ENCODE results near the gene FOXO1.

The FOXO1 gene

DNA sequence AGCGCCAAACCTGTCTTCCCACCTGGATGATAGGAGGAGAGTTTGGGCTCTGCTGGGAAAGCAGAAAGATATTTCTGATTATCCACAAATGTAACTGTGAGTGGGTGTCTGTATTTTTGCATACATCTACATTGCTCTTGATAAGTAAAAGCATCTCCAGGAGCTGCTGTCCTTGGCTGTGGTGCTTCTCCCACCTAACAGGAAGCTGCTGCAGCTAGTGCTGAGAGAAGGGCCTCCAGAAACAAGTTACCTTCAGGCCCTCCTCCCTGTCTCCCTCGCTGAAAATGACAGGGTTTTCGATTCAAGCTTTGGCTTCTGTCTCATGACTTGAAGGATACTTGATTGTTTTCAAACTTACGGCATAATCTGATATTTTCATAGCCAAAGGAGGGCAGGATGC lies 90.1 kb downstream of the FOXO1 start:
- no peak for DNase-seq (ENCODE audit: low read depth)

DNA sequence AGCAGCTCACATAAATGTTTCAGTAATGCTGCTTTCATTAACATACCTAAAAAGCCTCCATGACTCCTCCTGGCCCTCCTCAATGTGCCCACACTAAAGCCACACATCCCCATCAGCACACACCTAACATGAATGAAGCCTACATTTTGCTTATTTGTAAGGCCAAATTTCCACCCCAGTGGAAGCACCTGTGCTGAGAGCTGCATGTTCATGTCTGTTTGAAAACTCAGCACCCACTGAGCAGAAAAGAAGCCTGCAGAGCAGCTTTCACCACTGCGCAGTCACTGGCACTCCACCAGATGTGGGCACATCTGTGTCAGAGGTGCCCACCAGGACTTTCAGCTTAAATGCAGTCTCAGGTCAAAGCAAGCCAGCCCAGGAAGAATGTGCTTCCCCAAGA lies 93.5 kb downstream of the FOXO1 start:
- DNase-seq (ENCODE audit: low read depth), result no peak

GRCh38 chr13:40571338-40571963 lies 95.0 kb downstream of the FOXO1 start:
- DNase-seq (ENCODE audit: low read depth), result no peak

GRCh38 chr13:40570930-40571329 lies 95.5 kb downstream of the FOXO1 start:
- DNase-seq (ENCODE audit: low read depth), result no peak

- no peak for DNase-seq (ENCODE audit: low read depth)
Observed at GRCh38 chr13:40569024-40569350, 97.5 kb downstream of the FOXO1 start.

DNA sequence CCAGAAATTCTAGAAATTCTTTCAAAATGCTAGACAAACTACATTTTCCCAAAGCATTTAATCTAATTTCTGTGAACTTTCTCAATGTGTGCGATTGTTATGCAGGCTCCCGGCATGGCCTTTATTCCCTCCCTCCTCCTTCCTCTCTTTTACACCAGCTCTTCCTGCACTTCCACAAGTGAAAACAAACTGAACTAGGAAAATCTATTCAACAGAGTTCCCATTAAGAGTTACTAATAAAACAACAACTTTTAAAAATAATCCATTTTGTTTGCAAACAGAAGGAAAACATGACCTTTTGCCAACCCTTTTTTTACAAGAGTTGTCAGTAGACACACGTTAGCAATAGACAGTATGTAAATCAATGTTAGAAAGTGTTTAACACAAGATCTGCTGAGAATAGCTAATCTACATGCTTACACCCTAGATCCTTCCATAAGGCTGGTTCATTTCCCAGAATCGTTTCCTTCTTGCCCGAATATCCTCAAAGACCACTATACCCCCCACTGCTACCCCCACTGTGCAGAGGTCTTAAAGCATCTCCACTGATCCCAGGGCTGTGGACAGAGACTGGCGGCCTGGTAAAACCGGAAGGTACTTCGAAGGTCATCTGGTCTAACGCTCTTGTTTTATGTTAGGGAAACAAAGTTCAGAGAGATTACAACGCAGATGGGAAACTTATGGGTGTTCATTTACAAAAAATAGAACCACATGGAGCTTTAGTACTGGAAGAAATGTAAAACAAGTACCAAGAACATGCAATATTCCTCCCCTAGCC lies 98.0 kb downstream of the FOXO1 start:
- DNase-seq (ENCODE audit: low read depth), result no peak

DNA sequence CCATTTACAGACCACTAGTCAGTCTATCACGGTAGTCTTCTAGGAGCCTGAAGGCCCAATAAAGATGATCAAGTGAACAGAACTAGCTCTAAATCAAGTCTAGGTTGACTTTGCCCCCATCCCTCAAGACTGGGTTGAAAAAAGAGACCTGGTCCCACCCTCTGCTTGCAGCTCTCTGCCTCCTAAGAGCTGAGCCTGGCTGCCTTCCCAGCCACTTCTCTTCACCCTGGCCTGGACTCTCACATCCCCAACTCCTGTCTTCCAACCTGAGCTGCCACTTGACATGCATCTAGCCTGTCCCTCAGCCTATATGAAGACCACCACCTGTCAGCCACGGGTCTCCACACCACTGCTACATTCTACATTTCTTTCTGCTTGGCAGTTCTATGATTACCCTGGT lies 99.6 kb downstream of the FOXO1 start:
- DNase-seq (ENCODE audit: low read depth), result no peak

DNA sequence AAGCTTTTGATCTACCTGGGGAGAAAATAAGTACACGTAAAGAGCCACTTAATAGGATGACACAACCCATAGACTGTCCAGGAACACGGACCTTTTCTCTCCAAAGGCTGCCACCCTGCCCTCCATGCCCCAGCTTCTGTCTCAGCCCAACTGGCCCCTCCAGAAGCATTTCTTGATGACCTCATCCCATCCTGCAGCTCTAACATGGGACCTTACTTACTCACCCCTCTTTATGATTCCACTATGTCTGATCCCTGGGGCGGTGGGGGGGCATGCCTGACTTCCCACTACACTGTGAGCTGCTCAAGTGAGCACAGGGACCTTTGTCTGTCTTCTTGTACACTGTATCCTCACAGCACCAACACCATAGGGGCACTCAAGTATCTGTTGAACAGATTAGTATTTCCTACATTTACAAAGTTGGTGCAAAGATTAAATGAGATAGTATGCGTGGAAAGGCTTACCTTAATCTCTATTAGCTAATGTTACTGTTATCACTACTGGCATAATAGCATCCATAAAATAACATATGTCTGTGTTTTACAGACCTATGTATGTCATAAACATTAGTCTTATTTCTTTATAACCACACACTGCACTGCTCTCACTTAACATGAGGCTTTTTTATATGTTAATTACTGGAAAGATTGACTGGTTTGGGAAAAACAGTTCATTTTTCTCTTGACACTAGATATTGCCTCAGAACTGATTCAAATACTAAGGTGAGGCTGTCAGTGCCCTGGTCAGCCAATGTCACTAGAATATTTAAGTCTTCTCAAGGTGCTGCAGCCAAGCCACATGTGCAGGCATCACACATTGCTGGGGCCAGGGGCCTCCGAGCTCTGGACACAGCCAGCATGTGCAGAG lies 100.9 kb downstream of the FOXO1 start:
- DNase-seq (ENCODE audit: low read depth), result no peak

GRCh38 chr13:40564342-40565001 lies 102.0 kb downstream of the FOXO1 start:
- DNase-seq (ENCODE audit: low read depth), result no peak

GRCh38 chr13:40563350-40564125 lies 102.9 kb downstream of the FOXO1 start:
- DNase-seq (ENCODE audit: low read depth), result no peak

GRCh38 chr13:40562975-40563349 lies 103.5 kb downstream of the FOXO1 start:
- no peak for DNase-seq (ENCODE audit: low read depth)

DNA sequence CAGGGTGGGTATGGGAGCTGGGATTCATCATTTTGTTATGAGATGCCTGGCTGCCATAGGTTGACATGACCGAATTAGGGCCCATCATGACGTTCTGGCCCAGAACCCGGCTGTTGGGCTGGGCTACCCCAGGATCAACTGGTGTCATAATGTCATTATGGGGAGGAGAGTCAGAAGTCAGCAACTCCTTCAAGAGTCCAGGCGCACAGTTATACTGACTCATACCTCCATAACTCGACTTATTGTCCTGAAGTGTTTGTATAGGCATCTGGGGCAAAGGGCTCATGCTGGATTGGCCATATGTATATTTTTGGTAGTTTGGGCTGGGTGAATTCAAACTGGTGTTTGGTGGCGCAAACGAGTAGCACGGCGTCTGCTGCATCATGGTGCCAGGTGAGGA lies 106.5 kb downstream of the FOXO1 start:
- no peak for DNase-seq (ENCODE audit: low read depth)

DNA sequence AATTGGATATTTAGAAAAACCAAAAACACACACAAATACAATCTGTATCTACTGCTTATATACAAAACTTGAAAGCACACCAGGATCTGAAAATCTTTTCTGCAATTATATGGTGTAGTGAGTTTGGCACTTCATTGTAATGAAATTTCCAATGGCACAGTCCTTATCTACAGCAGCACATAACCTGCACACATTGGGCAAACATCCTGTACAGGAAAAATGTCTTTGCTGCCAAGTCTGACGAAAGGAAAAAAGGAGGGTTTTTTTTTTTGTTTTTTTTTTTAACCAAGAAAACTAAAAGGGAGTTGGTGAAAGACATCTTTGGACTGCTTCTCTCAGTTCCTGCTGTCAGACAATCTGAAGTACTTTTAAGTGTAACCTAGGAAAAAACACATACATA lies 107.8 kb downstream of the FOXO1 start:
- DNase-seq (ENCODE audit: low read depth), result no peak

GRCh38 chr13:40556453-40556852 lies 110.0 kb downstream of the FOXO1 start:
- no peak for DNase-seq (ENCODE audit: low read depth)

DNA sequence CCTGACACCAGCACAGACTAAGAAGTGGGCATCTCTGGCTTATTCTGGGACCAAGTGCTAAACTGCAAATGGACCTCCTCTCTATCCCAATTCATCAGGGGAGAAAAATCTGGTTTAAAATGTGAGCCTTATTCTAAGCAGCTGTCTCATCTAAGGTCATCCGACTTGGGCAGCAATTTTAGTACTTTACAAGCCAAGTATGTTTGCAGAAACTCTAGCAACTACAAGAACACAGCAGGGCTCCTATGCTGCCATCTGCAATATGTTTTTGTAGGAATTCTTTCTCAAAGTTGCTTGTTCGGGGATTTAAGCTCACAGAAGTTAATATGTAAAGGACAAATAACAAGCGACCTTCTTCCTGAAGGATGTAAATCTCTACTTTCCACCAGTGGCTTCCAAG lies 113.1 kb downstream of the FOXO1 start:
- no peak for DNase-seq (ENCODE audit: low read depth)

GRCh38 chr13:40552895-40553294 lies 113.5 kb downstream of the FOXO1 start:
- no peak for DNase-seq (ENCODE audit: low read depth)

DNA sequence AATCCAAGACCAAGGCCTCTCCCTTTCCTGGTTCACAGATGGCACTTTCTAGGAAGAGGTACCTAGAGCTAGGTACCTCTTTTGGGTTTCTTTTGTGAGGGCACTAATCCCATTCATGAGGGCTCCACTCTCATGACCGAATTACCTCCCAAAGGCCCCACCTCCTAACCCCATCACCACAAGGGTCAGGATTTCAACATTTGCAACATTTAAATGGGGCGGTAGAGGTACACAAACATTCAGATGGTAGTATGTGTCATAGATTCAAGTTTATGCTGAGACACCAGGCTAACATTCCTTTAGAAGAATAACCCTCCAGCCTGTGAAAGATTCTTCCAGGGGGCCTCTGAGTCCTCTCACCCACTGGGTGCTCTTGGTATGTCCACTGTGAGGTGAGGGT lies 116.3 kb downstream of the FOXO1 start:
- DNase-seq (ENCODE audit: low read depth), result no peak

- no peak for DNase-seq (ENCODE audit: low read depth)
Observed at GRCh38 chr13:40549500-40550094, 116.8 kb downstream of the FOXO1 start.

- DNase-seq (ENCODE audit: low read depth), result no peak
Observed at GRCh38 chr13:40547591-40548315, 118.7 kb downstream of the FOXO1 start.

DNA sequence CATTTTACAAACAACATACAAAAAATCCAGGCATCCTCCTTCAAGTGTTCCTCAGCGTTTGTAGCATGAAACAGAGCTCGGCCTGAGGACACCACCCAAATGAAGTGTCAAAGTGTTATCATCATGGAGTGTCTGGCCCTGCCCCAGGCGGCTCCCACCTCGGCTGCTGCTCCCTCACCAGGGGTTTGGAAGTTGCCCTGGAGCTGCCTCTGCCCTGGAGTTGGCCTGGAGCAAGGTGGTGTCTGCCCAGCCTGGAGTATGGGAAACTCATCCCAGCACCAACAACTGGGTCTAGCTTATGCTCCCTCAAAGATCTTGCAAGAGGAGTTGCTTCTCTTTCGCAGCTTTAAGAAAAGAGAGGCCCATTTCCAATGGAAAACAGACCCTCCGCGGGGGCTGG lies 120.4 kb downstream of the FOXO1 start:
- DNase-seq (ENCODE audit: low read depth), result no peak

Measured in activated gamma-delta T cell treated with anti-CD3 and anti-CD28 coated beads, Interleukin-2, amount 50 U/mL, for 16 hours (primary cell).